Measurements from ENCODE around the gene COL4A1.

Gene COL4A1

DNA sequence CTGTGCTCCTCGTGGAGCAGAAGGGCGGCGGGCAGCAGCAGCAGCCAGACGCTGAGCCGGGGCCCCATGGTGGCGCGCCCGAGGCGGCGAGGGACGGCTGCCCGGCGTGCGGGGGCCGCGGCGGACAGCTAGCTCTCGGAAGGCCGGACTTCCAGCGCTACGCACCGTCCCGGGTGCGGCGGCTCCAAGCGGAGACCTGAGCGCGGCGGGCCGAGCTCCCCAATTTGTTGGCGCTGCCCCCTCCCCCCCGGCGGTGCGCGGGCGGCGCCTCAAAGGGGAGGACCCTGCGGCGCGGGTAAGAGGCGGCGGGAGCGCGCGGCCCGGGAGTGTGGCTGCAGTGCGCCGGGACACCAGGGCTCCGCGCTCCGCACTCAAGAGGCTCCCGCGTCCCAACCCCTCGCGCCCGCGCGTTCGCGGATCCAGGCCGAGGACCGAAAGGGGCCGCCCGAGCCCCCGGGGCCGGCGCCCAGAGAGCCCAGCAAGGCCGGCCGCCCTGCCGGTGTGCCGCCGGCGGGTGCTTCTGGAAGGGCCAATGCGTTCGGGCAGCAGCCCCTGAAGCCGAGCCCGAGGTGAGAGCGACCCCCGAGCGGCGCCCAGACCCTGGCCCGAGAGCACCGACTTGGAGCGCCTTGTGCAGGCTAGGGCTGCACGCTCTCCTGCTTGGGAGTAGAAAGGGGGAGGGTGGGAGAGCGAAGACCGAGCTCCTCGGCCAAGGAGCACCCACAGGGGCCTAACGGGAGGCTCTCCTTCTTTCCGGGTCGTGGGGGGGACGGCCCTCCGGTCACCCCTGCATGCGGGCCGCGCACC is at the start of gene COL4A1, which contains the start of gene COL4A2:
Gene COL4A1 (minus strand): TSS at position 198 of the 807 bp plus-strand sequence. CDS start 130 bp downstream, at position 68.
Gene COL4A2 (plus strand): TSS at position 325 of the 807 bp plus-strand sequence. CDS start 620 bp downstream, outside the sequence.
- no peak for FAIRE-seq

GRCh38 chr13:110356362-110356761 is 49.4 kb upstream of the COL4A1 start:
- no peak for FAIRE-seq
- no peak for DNase-seq (ENCODE audit: extremely low spot score, insufficient read length, low read depth)

More for the DNA sequence above, at the start of gene COL4A1, which contains the start of gene COL4A2:
- DNase-seq (ENCODE audit: extremely low spot score, insufficient read length, low read depth): no peak

DNA sequence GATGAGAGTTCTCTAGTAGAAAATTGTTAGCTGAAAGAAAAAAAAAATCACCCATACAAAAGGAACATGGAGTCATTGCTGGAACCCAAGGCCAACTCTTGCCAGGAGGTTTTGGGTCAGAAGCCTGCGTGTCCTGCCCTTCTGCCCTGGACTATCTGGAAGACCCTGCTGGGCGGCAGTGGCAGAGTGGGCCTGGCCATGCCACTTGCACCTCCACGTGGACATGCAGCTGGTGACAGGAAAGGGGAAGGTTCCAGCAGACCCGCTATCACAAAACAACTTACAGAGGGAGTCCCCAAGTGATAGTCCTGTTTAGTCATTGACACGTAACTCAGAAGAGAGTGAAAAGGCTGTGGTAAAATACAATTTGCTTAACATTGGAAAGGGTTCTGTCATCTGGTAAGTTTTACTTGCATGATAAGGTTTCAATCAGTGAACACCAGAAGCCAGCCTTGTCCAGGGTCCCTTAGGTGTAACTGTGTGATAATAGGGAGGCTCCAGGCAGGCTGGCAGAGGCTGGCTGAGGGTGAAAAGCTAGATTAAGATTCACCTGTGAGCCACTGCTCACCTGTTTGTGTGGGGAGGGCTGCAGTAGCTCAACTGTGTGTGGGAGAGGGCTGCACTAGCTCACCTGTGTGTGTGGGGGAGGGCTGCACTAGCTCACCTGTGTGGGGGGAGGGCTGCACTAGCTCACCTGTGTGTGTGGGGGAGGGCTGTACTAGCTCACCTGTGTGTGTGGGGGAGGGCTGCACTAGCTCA is 47.9 kb upstream of the COL4A1 start:
- FAIRE-seq: no peak
- DNase-seq (ENCODE audit: extremely low spot score, insufficient read length, low read depth): no peak

GRCh38 chr13:110354123-110354627 is 47.2 kb upstream of the COL4A1 start:
- FAIRE-seq (no peak), DNase-seq (ENCODE audit: extremely low spot score, insufficient read length, low read depth) (no peak)

DNA sequence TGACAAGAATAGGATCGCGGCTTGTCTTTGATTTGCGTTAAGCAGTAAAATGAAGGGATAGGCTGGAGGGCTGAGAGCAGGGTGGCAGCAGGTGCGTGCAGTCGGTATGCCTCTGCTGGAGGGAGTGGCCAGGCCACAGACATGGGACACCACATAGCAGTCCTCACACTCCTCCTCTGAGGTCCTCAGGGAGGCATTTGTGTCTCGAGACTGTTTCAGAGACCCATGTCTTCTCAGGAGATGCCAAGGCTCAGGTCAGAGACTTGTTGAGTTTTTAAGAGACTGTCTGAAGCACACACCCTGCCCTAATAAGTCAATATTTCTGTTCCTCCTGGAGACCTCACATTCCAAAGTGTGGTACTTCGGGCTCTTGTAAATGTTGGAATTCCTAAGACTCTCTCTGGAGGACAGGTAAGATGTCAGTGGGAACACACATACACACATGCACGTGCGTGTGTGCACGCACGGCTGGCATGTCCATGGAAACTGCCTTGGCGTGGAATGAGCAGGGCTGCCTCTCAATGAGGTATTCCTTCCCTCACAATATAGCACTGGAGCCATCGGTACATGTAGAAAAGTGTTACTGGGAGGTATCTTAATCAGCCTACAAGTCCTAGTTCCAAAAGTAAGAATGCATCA is 46.5 kb upstream of the COL4A1 start:
- FAIRE-seq: no peak
- DNase-seq (ENCODE audit: extremely low spot score, insufficient read length, low read depth): no peak

DNA sequence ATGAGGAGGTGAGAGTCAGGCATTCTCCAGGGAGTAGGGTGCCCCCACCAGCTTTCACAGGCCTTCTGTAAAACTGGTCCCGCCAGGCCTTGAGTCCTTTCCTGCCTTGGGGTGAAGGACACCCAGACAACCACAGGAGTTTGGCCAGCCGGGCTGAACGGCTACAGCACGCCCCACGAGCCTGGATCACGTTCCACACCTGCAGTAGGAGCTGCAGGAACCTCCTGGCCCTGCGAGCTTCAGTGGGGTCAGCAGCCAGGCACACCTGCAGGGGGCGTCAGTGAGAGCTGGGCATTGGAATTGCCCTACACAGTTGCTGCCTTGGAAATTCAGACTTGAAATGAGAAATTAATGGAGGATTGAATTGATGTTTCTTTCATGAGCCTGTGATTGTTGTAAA is 45.8 kb upstream of the COL4A1 start:
- FAIRE-seq: no peak
- no peak for DNase-seq (ENCODE audit: extremely low spot score, insufficient read length, low read depth)

- DNase-seq (ENCODE audit: extremely low spot score, insufficient read length, low read depth): no peak
- no peak for FAIRE-seq
These were observed 44.9 kb upstream of the COL4A1 start for GRCh38 chr13:110351636-110352420.

DNA sequence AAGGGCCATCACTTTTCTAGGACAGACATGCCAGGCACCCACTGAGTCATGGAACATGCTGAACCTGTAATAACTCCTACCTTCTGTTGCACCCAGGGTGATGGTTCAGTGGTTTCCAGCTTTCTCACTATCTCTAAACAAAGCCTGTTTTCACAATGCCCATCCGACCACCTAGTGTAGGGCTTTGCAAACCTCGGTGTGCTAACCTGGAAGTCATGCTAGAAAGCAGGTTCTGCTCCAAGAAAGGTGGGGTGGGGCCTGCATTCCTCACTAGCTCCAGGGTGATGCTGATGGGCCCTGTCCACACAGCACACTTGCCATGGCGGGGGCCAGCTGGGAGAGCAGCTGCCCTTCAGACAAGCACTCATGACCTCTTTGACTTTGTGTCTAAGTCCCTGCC is 43.6 kb upstream of the COL4A1 start:
- no peak for FAIRE-seq
- DNase-seq (ENCODE audit: extremely low spot score, insufficient read length, low read depth): no peak

- FAIRE-seq: no peak
- DNase-seq (ENCODE audit: extremely low spot score, insufficient read length, low read depth): no peak
These were observed 43.1 kb upstream of the COL4A1 start for GRCh38 chr13:110350049-110350448.

GRCh38 chr13:110349239-110349638 is 42.3 kb upstream of the COL4A1 start:
- FAIRE-seq (no peak), DNase-seq (ENCODE audit: extremely low spot score, insufficient read length, low read depth) (no peak)

DNA sequence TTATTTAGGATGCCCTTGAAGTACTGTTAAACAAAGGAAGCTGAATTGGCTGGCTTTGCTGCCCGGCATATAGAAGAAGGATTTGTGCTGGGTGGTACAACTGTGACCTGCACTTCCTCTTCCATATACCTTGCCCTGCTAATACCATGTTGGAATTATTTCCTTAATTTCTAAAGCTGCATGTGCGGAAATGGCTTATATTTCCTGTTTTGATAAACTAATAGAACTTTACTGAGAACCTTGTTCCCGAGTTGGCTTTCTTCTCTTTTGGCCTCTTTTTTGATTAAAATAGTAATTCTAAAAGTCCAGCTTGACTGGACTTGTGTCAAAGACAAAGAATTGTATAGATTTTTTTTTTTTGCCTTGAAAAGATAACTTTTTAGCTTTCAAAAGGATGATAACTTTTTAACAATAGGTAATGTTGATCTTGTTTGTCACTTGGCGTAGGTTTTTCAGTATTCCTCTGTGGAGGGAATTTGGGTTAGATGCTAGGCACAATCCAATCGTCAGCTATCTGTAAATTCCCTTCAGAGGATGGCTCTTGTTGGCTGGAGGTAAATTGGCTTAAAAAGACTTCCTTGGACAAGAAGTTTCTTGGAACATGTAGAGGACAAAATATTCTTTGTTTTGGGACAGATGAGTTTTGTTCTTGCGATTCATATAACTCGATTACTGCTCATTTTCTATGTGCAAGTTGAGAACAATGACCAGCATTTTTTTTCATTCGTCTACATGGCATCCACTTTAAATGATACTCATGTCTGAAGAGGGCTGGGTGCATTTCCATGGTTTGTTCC is 41.5 kb upstream of the COL4A1 start:
- FAIRE-seq (no peak), DNase-seq (ENCODE audit: extremely low spot score, insufficient read length, low read depth) (no peak)

DNA sequence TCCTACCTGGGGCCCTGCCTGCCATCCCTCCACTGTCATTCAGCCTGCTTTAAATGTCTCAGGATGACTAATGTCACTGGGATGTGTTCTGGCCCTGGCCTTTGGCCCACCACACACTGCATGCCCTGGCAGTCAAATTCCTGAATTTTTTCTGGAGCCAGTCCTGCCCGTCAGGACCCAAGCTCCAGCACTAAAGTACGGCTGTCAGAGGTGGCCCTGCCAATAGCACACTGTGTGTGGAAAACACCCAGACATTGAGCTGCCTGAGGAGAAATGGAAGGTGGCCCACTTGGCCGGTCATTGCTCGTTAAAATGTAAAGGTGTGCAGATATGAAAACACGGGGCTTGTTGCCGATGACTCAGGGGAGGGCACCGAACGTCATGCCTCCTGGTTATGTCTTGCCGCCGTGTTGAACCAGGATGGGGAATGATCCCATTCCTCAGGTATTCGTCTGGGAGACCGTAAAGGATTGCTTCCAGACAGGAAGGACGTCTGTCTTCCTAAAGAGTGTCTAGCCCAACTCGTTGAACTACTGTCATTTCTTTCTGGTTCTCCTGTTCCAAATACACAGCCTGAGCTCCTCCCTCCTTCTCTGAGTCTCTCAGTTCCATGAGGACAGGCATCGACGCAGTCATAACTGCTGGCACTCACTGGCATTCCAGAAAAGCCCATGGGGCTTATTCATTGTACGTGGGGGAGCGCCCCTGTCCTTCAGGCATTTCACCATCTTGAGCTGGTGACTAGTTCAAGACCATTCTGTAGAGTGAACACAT is 40.8 kb upstream of the COL4A1 start:
- DNase-seq (ENCODE audit: extremely low spot score, insufficient read length, low read depth) (no peak), FAIRE-seq (no peak)

DNA sequence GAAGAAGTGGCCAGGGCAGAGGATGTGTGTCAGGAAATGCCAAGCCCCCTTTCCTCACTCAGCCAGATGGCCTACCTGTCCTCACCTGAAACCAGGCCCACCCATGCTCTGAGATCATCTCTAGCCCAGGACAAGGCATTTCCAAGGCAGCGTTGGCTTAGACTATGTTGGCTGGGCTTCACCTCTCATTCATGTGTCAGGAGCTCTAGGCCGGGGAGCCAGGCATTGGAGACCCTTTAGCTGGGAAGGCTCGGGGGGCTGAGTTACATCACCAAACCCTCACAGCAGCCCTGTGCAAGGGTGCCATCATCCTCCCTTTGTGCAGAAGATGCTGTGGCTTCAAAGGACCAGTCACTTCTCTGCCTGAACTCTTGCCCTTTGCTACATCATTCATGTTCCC is 40.1 kb upstream of the COL4A1 start:
- FAIRE-seq (no peak), DNase-seq (ENCODE audit: extremely low spot score, insufficient read length, low read depth) (no peak)

GRCh38 chr13:110346661-110347067 is 39.7 kb upstream of the COL4A1 start:
- no peak for FAIRE-seq
- no peak for DNase-seq (ENCODE audit: extremely low spot score, insufficient read length, low read depth)

- DNase-seq (ENCODE audit: extremely low spot score, insufficient read length, low read depth): no peak
- no peak for FAIRE-seq
These were observed 38.7 kb upstream of the COL4A1 start for GRCh38 chr13:110345701-110346100.

DNA sequence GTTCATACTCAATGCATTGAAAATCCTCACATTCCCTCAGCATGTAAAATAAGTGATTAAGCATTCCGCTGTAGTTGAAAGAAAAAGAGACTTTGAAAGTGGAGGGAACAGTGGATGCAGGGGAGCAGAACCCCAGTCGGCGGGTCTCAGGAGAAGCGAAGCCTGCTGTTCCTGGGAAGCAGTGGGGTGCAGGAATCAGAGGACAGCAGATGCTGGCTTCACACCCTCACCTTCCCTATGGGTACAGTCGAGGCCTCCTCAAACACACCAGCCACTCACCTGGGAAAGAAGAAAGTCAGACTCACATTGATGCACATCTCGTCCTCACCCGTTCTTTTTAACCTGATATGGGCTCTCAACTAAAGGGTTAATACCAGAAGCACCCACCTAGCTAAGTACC is 38.3 kb upstream of the COL4A1 start:
- FAIRE-seq: no peak

GRCh38 chr13:110344320-110344719 is 37.4 kb upstream of the COL4A1 start:
- no peak for FAIRE-seq
- DNase-seq (ENCODE audit: extremely low spot score, insufficient read length, low read depth): no peak

More for the DNA sequence above, 38.3 kb upstream of the COL4A1 start:
- no peak for DNase-seq (ENCODE audit: extremely low spot score, insufficient read length, low read depth)

DNA sequence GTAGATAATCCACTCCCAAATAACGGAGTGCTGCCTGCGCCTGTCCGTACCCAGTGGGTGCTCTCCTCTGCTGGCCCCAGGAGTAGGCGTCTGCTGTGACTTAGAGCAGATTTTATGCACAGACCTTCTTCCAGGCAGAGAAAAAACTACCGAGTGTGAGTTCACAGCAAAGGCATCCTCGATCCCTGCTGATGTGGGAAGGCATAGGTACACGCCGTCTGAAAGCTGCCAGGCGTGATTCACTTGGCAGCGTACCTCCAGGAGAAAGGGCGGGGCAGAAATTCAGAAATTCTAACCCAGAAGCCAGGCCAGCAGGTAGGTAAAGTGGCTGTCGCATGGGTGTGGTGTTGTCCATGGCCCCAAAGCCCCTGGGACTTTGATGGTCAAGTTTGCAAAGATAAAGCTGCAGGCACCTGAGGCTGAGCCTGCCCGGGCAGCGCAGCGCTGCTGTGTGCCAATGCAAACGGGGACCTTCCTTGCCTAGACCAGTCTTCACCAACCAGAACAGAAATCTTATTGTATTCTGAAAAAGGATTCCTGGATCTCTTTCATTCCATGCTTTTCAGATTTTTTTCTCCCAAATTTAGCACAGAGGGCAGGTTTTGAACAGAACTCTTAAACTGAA is 36.4 kb upstream of the COL4A1 start:
- FAIRE-seq (no peak), DNase-seq (ENCODE audit: extremely low spot score, insufficient read length, low read depth) (no peak)
